Muscle layer of duodenum (tissue), 2 donors: ENCODE measurements around the gene LOXL4.

Source experiments
- H3K27ac ChIP-seq: one replicate; pipeline ENCODE4 v1.7.0; 2013; ENCODE audit warnings: mild to moderate bottlenecking, low read length
- H3K27me3 ChIP-seq: one replicate; pipeline ENCODE4 v1.7.0; 2013; ENCODE audit warnings: low read depth, mild to moderate bottlenecking, control low read depth, low read length
- H3K36me3 ChIP-seq, 2 donors: one replicate each; pipeline ENCODE4 v1.7.0; 2013; ENCODE audit warnings: low read length in 2 of 2, control low read depth in 1 of 2, mild to moderate bottlenecking in 1 of 2; ENCODE audit not compliant: insufficient read depth in 2 of 2, control insufficient read depth in 1 of 2
- H3K4me1 ChIP-seq, 2 donors: one replicate each; pipeline ENCODE4 v1.7.0; 2013; ENCODE audit warnings: low read length in 2 of 2, mild to moderate bottlenecking in 2 of 2, control low read depth in 1 of 2, moderate library complexity in 1 of 2; ENCODE audit not compliant: insufficient read depth in 2 of 2, control insufficient read depth in 1 of 2
- H3K4me3 ChIP-seq, 2 donors: one replicate each; pipeline ENCODE4 v1.7.0; 2013; ENCODE audit warnings: low read length in 2 of 2, low read depth in 1 of 2, mild to moderate bottlenecking in 1 of 2
- H3K9me3 ChIP-seq, 2 donors: one replicate each; pipeline ENCODE4 v1.7.0; 2013; ENCODE audit warnings: low read length in 2 of 2, control low read depth in 1 of 2, mild to moderate bottlenecking in 1 of 2; ENCODE audit not compliant: control insufficient read depth in 1 of 2
- donor health status: healthy.

LOXL4 gene

DNA sequence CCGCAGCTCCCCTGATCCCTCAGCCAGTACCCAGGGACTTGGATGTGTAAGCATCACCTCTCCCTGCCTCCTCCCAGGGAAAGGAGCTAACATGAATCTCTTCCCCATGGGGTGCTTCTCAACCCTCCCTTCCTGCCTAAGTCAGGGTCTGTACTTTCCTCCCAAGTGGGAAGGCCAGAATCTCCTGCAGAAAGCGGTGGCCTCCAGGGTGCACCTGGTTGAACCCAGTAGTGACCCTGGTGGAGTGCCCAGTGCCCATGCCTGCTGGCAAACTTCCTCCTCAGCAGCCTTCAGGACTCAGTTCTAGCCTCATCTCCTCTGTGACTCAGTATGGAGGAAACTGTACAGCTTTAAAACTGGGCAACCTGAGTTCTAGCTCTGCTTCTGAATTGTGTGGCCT lies 2.8 kb upstream of the LOXL4 start:
- Histone ChIP-seq H3K27me3 (no peaks in the 10 kb centered on the region), H3K9me3 (no peaks in the 10 kb centered on the region), H3K36me3 (no peaks in the 10 kb centered on the region), H3K4me3 (no peak overlapping the region), H3K4me1 (peaks cover 4 to 27% of the 10 kb centered on the region in 2 donors), H3K27ac (no peak overlapping the region)

DNA sequence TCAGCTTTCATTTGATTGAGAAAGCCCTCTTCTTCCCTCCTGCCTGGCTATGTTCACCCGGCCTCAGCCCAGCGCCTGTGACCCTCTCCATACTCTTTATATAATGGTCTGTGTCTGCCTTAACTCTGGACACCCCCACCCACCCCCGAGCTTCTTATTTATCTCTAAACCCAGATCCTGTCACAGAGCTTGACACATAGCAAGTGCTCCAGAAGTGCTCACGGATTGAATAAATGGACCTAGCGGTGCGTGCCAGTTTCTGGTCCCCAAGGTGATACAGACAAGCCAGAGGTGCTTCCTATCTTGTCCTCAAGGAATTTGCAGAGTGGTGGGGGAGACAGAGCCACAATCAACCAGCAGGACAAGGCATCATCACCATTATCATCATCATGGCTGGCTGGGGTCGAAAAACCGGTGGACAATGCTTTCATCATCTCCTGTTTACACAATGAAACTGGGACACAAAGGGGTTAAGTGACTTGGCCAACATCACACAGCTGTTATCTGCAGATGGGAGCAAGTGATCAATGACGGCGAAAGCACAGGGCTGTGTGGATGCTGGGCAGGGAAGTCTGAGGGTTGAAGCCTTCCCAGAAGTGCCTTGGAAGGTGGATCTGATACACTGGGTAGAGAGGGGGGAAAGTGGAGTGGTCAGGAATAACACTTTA lies 2.2 kb upstream of the LOXL4 start:
- H3K4me1 ChIP-seq, result peaks cover 4 to 27% of the 10 kb centered on the region in 2 donors
- H3K9me3 ChIP-seq, result no peaks in the 10 kb centered on the region
- H3K27ac ChIP-seq, result no peak overlapping the region
- H3K27me3 ChIP-seq, result no peaks in the 10 kb centered on the region
- H3K36me3 ChIP-seq, result no peaks in the 10 kb centered on the region
- H3K4me3 ChIP-seq, result no peak overlapping the region

DNA sequence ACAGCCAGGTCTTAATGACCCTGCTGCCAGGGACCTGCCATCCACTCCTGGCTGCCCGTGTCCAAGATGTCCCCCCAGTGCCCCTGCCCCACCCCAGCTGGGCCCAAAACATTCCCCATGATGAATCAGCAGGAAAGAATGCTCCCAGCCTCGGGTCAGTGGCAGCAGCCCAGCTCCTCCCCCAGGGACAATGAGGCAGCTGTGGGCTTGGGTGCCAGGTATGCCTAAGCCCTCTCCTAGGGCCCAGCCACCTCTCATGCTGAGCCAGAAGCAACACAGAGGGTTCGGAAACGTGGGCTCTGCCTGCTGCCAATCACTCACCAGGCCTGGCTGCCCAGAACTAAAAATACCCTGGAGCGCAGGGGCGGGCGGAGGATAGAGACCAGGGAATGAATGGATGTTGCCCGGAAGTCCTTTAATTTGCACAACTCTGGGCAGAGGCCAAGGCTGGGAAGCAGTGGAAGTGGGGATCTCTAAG lies 1.5 kb upstream of the LOXL4 start:
- Histone ChIP-seq H3K9me3 (no peaks in the 10 kb centered on the region), H3K27me3 (no peaks in the 10 kb centered on the region), H3K36me3 (no peaks in the 10 kb centered on the region), H3K27ac (peak overlapping the region; percentile 3), H3K4me3 (peak overlapping the region; percentile 39 to 58), H3K4me1 (peaks cover 4 to 27% of the 10 kb centered on the region in 2 donors)

DNA sequence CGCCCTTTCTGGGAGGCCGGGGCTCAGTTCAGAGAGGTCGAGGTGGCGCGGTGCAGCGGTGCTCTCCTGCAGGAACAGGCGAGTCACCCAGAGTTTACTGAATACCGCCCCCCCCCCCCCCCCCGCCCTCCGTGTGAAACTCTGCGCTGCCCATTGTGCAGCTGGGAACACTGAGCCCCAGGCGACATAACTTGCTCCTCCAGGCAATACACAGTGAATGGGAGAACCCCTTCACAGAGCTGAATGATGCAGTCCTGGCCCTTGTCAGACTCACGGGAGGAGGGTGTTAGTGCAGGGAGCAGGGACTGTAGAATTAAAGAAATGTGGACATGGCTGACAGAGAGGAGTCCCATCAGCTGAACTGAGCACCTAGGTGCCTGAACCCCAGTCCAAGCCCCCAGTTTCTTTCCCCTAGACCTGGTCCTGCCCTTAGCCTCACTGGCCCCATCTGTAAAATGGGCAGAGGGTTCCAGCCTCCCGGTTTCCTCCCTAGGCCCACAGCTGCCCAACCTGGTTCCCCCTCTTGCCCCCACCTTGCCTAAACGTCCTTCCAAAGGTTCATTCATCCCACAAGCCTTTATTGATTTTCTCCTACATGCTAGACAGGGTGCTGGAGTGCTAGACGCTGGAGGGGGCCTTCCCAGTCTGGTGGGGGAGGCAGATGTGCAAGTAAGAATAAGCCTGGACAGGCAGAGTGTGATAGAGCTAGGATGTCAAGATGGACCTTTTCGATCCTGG lies 869 bp upstream of the LOXL4 start:
- H3K9me3 ChIP-seq, result no peaks in the 10 kb centered on the region
- peak overlapping the region; percentile 3 for H3K27ac ChIP-seq
- H3K4me3 ChIP-seq, result peak overlapping the region; percentile 39 to 58
- H3K4me1 ChIP-seq, result peaks cover 4 to 27% of the 10 kb centered on the region in 2 donors
- H3K27me3 ChIP-seq, result no peaks in the 10 kb centered on the region
- no peaks in the 10 kb centered on the region for H3K36me3 ChIP-seq

DNA sequence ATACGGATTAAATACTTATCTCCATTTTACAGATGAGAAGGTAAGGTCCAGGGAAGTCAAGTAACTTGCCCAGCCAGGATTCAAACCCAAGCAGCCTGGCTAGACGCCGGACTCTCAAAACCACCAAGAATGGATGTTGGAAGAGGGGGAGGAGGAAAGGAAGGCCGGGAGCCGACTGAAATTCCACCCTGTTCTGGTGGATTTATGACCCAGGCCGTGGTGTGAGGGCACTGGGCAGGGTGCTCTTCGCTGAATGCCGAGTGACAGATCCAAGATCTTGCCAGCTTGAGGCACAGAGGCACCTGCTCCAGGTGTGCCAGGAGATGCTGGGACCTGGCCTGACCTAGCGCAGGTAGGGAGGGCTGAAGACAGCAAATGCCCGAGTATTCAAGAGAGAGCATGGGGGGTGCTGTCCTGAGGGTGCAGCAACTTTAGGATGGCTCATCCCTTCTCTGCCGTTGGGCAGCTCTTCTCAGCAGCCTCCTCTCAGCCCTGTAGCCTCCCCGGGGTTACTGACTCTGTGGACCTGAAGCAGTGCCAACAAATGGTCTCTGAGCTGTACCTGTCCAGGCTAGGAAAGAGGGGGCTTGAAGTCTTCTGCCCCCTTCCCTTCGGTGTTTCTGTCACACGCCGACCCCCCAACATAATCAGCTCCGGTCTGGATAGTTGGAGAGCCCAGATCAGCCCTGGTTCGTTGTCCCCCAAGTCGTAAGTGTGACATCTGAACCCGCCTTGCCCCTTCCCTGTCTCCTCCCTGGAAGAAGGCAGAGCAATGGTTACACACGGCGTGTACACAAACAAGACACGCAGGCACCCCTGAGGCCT lies 713 bp downstream of the LOXL4 start:
- Histone ChIP-seq H3K9me3 (no peaks in the 10 kb centered on the region), H3K27me3 (no peaks in the 10 kb centered on the region), H3K27ac (peak overlapping the region; percentile 60), H3K4me1 (peaks cover 4 to 27% of the 10 kb centered on the region in 2 donors), H3K4me3 (peak overlapping the region; percentile 46 to 57), H3K36me3 (no peaks in the 10 kb centered on the region)

DNA sequence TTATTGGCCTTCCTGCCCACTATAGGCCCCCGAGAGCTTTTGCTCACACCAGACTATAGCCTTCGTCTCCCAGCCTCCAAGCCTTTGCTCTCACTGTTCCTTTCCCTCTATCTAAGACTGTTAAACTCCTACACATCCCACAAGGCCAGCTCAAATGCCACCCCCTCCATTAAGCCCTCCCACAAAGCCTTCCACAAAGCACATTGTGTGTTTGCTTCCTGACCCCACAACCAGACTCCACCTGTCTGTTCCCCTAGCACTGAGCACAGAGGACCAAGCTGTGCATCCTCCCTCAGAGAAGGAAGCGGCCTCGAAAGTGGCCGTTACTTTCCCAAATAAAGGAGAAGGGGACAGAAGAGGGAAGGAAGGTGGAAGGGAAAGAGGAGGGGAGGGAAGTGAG lies 1.3 kb downstream of the LOXL4 start:
- Histone ChIP-seq H3K36me3 (no peaks in the 10 kb centered on the region), H3K4me3 (no peak overlapping the region), H3K27ac (no peak overlapping the region), H3K9me3 (no peaks in the 10 kb centered on the region), H3K4me1 (peaks cover 4 to 27% of the 10 kb centered on the region in 2 donors), H3K27me3 (no peaks in the 10 kb centered on the region)

DNA sequence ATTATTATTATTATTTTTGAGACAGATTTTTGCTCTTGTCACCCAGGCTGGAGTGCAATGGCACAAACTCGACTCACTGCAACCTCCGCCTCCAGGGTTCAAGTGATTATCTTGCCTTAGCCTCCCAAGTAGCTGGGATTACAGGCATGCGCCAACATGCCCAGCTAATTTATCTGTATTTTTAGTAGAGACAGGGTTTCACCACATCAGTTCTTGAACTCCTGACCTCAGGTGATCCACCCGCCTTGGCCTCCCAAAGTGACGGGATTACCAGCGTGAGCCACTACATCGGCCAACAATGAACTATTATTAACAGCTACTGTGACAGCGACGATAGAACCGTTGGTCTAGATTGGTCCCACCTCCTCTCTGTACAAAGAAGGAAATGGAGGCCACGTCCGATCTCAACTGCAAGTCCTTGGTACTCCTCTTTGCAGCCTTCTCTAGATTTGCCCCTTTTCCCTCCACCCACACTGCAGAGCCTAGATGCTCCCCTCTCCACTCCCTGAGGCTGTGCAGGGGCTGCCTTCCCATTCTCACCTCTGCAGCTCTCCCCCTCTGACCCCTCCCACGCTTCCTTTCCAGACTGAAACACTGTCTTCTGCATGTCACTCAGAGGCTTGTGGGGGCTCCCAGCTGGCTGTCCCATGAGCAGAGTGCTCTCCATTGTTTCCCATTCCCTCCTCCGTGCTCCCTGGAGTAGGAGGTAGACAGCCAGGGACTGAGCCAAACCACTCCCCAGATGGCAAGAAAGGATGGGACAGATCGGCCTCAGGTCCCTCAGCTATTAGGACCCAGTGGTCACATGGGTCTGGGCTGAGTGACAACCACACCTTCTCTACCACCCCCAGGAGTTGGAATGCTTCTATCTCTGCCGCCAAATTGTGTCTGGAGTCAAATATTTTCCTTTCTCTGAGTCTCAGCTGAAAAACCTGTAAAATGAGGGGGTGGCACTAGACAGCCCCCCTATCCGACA lies 2.3 kb downstream of the LOXL4 start:
- no peak overlapping the region for H3K4me3 ChIP-seq
- H3K27me3 ChIP-seq, result no peaks in the 10 kb centered on the region
- H3K36me3 ChIP-seq, result no peaks in the 10 kb centered on the region
- peaks cover 4 to 29% of the 10 kb centered on the region in 2 donors for H3K4me1 ChIP-seq
- no peaks in the 10 kb centered on the region for H3K9me3 ChIP-seq
- no peak overlapping the region for H3K27ac ChIP-seq

DNA sequence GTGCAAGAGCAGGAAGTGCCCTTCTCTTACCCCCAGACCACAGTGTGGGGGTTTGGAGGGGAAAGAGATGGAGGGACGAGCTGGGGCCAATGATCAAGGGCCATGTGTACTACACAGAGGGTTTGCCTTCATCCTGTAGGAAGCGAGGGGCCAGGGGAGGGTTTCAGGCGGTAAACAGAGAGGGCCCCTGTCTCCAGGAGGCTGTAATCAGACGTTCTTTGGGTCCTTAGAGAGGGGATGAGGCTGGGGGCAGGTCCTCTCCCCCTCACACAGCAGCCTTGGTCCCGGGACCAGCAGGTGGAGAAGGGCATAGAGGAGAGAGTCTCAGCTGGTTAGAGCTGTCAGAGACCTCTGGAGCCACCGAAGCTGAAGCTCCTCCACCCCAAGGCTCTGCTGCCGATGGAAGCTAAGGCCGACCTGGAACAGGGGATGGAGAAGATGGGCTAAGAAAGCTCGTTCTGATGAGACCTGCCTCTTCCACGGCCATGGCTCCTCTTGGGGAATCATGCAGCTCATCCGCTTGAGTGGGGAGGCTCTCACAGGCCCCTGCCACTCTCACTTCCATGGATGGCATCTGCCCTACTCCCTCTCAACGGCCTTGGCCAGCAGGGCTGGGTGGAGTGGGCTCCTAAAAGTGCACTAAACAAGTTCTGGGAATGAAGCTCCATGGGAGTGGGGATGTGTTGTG lies 3.5 kb downstream of the LOXL4 start:
- H3K36me3 ChIP-seq, result no peaks in the 10 kb centered on the region
- no peak overlapping the region for H3K27ac ChIP-seq
- no peak overlapping the region for H3K4me3 ChIP-seq
- H3K4me1 ChIP-seq, result peaks cover 4 to 25% of the 10 kb centered on the region in 2 donors
- H3K9me3 ChIP-seq, result no peaks in the 10 kb centered on the region
- no peaks in the 10 kb centered on the region for H3K27me3 ChIP-seq

DNA sequence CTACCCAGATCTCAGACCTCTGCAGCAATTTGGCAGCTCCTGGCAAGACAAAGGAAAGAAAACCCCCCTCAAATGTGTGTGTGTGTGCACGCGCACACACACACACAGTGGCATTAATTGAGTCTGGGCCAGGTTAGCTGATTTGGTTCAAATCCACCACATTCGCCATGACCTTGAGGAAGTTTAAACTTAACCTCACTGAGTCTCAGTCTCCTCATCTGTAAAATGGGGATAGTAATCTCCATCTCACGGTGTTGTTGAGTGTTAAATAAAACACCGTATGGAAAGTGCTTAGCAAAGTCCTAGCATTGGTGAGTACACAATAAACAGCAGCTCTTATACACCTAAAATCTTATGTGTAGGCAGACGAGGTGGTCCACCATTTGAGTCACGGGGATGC lies 4.9 kb downstream of the LOXL4 start:
- no peak overlapping the region for H3K4me3 ChIP-seq

DNA sequence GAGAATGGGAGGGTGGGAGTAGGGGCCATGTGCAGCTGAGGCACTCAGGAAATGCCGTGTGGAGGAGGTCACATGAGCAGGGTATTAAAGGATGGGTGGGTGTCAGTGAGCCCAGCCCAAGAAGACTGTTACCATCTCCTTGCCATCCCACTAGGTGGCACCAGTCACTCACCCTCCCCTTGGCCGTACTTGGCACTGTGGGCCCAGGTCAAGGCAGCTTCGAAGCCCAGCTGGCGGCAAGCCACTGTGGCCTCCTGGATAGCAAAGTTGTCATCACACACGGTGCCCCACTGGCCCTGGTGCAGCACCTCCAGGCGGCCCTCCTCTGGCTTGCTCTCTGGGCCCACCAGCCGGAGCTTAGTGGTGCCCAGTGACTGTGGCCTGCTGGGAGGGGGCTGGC lies 5.4 kb downstream of the LOXL4 start:
- Histone ChIP-seq H3K9me3 (no peaks in the 10 kb centered on the region), H3K36me3 (no peaks in the 10 kb centered on the region), H3K4me3 (no peak overlapping the region), H3K4me1 (peaks cover 0 to 17% of the 10 kb centered on the region in 2 donors), H3K27me3 (no peaks in the 10 kb centered on the region), H3K27ac (no peak overlapping the region)

More for the DNA sequence above, 4.9 kb downstream of the LOXL4 start:
- no peaks in the 10 kb centered on the region for H3K36me3 ChIP-seq
- H3K27ac ChIP-seq, result no peak overlapping the region
- H3K9me3 ChIP-seq, result no peaks in the 10 kb centered on the region
- H3K27me3 ChIP-seq, result no peaks in the 10 kb centered on the region
- peaks cover 0 to 17% of the 10 kb centered on the region in 2 donors for H3K4me1 ChIP-seq
